Panc1 (cell line): ENCODE results near the gene TUSC7. TPM values are rescaled to one million over a fixed set of nuclear protein-coding genes. Genes with fewer than 3 reads are reported as not detected.

ENCODE experiments used
- ATAC-seq: fragments of 200-7000 bp; cut with Tn5 transposase; 2 replicates; pipeline ENCODE4 v1.9.1; 2020; ENCODE audit warnings: mild to moderate bottlenecking, moderate library complexity
- BruUV-seq: library from RNA; stranded (reverse); fragments of 400-500 nt; replicated peaks from 2 replicates; lab custom pipeline; 2021; lab: Mats Ljungman, UMichigan
- CTCF ChIA-PET: fragments of 300-600 bp; sonication (Branson Sonifier 250); formaldehyde crosslinking; loops from one replicate; lab custom pipeline; 2022; ENCODE audit warnings: antibody characterized with exemption; lab: Charles Lee
- POLR2A ChIA-PET: fragments of 300-600 bp; sonication (Branson Sonifier 250); formaldehyde crosslinking; loops from one replicate; lab custom pipeline; 2022; ENCODE audit warnings: antibody characterized with exemption; lab: Charles Lee
- DNase-seq: peaks from one replicate; pipeline ENCODE4 v3.0.0-alpha.2; 2010; ENCODE audit warnings: low read depth, low spot score
- H3K27ac ChIP-seq: 2 replicates; pipeline ENCODE4 v1.5.1; 2011; ENCODE audit warnings: mild to moderate bottlenecking, low read length, inconsistent platforms
- H3K27me3 ChIP-seq: fragments of 200-500 bp; sonication (Bioruptor generic); 2 replicates; pipeline ENCODE4 v1.6.0; 2014; ENCODE audit warnings: low read length, inconsistent platforms; ENCODE audit not compliant: control insufficient read depth, insufficient read depth
- H3K36me3 ChIP-seq: fragments of 200-500 bp; sonication (Bioruptor generic); 2 replicates; pipeline ENCODE4 v1.5.1; 2014; ENCODE audit warnings: inconsistent platforms, mild to moderate bottlenecking, low read length, moderate library complexity; ENCODE audit not compliant: control insufficient read depth, insufficient read depth
- H3K4me1 ChIP-seq: 2 replicates; pipeline ENCODE4 v1.5.1; 2011; ENCODE audit warnings: inconsistent platforms, mild to moderate bottlenecking, low read length, moderate library complexity; ENCODE audit not compliant: control insufficient read depth, insufficient read depth
- H3K4me3 ChIP-seq, 2 experiments: 2 replicates each; pipeline ENCODE4 v1.5.1; 2011 to 2012; ENCODE audit warnings: low read depth in 2 of 2, low read length in 2 of 2, mild to moderate bottlenecking in 2 of 2, inconsistent platforms in 1 of 2, moderate library complexity in 1 of 2
- H3K9me3 ChIP-seq: fragments of 200-500 bp; sonication (Bioruptor generic); 2 replicates; pipeline ENCODE4 v1.5.1; 2014; ENCODE audit warnings: low read depth, mild to moderate bottlenecking, inconsistent platforms, low read length, moderate library complexity; ENCODE audit not compliant: control insufficient read depth, insufficient read depth
- TCF7L2 ChIP-seq: IDR thresholded peaks from 2 replicates; pipeline ENCODE4 v1.6.1; 2011; ENCODE audit warnings: mild to moderate bottlenecking, low read depth, low read length, inconsistent platforms
- in situ Hi-C: cut with HindIII; loops from 2 replicates; pipeline ENCODE4 v1.10.0; 2016; ENCODE audit warnings: low sequenced_read_pairs, low pct_unique_long_range_greater_than_20kb
- intact Hi-C: fragments of 100-400 bp; cut with micrococcal nuclease; formaldehyde crosslinking; loops from one replicate; pipeline ENCODE4 v1.10.0; 2022; ENCODE audit not compliant: unreplicated experiment
- total RNA-seq: library from RNA; stranded (reverse); gene quantifications from one replicate; pipeline ENCODE4 v1.2.1, GENCODE V29; 2021; ENCODE audit not compliant: unreplicated experiment

TUSC7 gene
- total RNA-seq, 1 experiment from 2014 or later = not detected

DNA sequence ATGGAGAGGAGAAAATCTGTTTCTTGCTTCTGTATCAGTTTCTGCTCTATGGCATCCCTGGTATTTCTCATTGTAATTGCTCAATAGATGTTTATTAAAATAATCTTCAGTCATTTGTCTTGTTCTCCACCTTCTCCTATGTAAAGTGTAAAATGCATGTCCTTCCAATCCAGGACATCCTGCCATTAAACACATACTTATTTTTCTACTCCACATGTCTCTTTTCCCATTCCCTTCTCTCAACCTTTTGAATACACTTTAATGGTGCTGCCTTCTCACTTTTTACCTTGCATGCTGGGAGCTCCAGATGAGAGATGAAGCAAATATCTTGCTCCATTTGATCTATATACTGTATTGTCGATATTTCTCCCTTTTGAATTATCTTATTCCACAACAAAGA is 49.7 kb downstream of the TUSC7 start:
- CTCF ChIA-PET = interaction anchor here (1.0 kb wide), 1 partner anchor 11 kb away, joined by 5 read pairs; no protein-coding TSS in a partner anchor
- POLR2A ChIA-PET = no interaction called here
- DNase-seq (no peak), ATAC-seq (no peak)
- BruUV-seq = no TSS peak
- intact Hi-C loops (loop anchor here (2.0 to 5.0 kb wide), 3 partner anchors 147 to 939 kb away; no protein-coding TSS in a partner anchor), in situ Hi-C loops (no loop called here)
- H3K9me3 ChIP-seq = no peaks in the 10 kb centered on the region
- H3K27me3 ChIP-seq = no peaks in the 10 kb centered on the region
- H3K36me3 ChIP-seq = no peaks in the 10 kb centered on the region
- no peak for TF ChIP-seq TCF7L2
- H3K4me3 ChIP-seq = no peak overlapping the region
- no peak overlapping the region for H3K27ac ChIP-seq
- H3K4me1 ChIP-seq = no peaks in the 10 kb centered on the region
